SK-N-SH (cell line): ENCODE data around the gene POLR1A.

Experiments
- CTCF ChIP-seq: fragments of 200-600 bp; sonication (generic); IDR thresholded peaks from 2 replicates; pipeline ENCODE4 v1.6.1; 2017; ENCODE audit warnings: antibody characterized with exemption, mild to moderate bottlenecking, moderate library complexity
- ELF1 ChIP-seq: IDR thresholded peaks from 2 replicates; pipeline ENCODE4 v1.4.0; 2012
- EP300 ChIP-seq, 2 experiments: IDR thresholded peaks; 2 replicates each; pipeline versions ENCODE4 v1.4.0 to v1.6.1; 2012; ENCODE audit warnings: borderline replicate concordance in 1 of 2, low read depth in 1 of 2, low read length in 1 of 2
- EZH2phosphoT487 ChIP-seq: fragments of 200-600 bp; sonication (generic); IDR thresholded peaks from 2 replicates; pipeline ENCODE4 v1.6.1; 2017; ENCODE audit warnings: low read depth, mixed run types, mild to moderate bottlenecking, antibody characterized with exemption, moderate library complexity, borderline replicate concordance
- FOXM1 ChIP-seq: IDR thresholded peaks from 2 replicates; pipeline ENCODE4 v1.4.0; 2012; ENCODE audit warnings: low read depth, mild to moderate bottlenecking
- JUND ChIP-seq: IDR thresholded peaks from 2 replicates; pipeline ENCODE4 v1.4.0; 2012
- MXI1 ChIP-seq: IDR thresholded peaks from 2 replicates; pipeline ENCODE4 v1.6.1; 2012; ENCODE audit warnings: mild to moderate bottlenecking, low read depth, low read length, improper control_type of control experiment
- NRF1 ChIP-seq: IDR thresholded peaks from 2 replicates; pipeline ENCODE4 v1.6.1; 2012; ENCODE audit warnings: low read depth, mild to moderate bottlenecking, low read length
- PBX3 ChIP-seq: IDR thresholded peaks from 2 replicates; pipeline ENCODE4; 2012
- POLR2AphosphoS5 ChIP-seq: IDR thresholded peaks from 2 replicates; pipeline ENCODE4 v1.6.1; 2012; ENCODE audit warnings: low read depth, low read length
- TCF12 ChIP-seq: IDR thresholded peaks from 2 replicates; pipeline ENCODE4 v1.4.0; 2012
- YY1 ChIP-seq: IDR thresholded peaks from 2 replicates; pipeline ENCODE4 v1.4.0; 2012; ENCODE audit warnings: low read depth, mild to moderate bottlenecking
- TF ChIP-seq, protein P1 (sequence below): IDR thresholded peaks from 2 replicates; pipeline ENCODE4 v1.4.0; 2012; ENCODE audit warnings: low read depth
- TF ChIP-seq, protein P2 (sequence below): IDR thresholded peaks from 2 replicates; pipeline ENCODE4 v1.4.0; 2012; ENCODE audit warnings: low read depth, borderline replicate concordance

DNA sequence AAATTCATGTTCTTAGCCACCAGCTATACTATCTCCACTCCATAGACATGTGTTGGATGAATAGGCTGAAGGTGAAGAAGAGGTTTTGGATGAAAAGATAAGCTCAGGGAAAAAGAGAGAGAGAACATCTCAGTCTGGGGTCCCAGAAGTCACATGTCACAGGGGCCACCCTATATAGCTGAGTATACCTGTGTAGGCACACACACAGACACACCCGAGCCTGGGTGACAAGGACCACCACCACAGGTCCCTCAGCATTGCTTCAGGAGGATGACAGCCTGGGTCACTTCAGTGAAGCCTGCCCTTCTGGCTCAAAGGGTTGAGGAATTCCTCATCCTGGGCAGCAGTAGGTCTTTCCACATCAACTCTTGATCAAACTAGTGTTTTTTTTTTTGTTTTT is 56.2 kb downstream of the POLR1A start:
- TF ChIP-seq, protein P1, sequence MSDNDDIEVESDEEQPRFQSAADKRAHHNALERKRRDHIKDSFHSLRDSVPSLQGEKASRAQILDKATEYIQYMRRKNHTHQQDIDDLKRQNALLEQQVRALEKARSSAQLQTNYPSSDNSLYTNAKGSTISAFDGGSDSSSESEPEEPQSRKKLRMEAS: no peak
- TF ChIP-seq CTCF (no peak), ELF1 (no peak), NRF1 (no peak), POLR2AphosphoS5 (no peak), TCF12 (no peak), MXI1 (no peak), PBX3 (no peak), EZH2phosphoT487 (no peak), EP300 (IDR thresholded peaks at IDR 0.05; ENCODE audit: borderline replicate concordance in 1 of 2, low read depth in 1 of 2, low read length in 1 of 2) (no peak), FOXM1 (no peak), JUND (no peak), YY1 (no peak)
- TF ChIP-seq, protein P2, sequence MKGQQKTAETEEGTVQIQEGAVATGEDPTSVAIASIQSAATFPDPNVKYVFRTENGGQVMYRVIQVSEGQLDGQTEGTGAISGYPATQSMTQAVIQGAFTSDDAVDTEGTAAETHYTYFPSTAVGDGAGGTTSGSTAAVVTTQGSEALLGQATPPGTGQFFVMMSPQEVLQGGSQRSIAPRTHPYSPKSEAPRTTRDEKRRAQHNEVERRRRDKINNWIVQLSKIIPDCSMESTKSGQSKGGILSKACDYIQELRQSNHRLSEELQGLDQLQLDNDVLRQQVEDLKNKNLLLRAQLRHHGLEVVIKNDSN: no peak
